Lower leg skin (tissue), 4 donors: Measurements from ENCODE around the gene RNF157. TPM values are rescaled to one million over a fixed set of nuclear protein-coding genes. Genes with fewer than 3 reads are reported as not detected.

ENCODE experiments used
- DNase-seq, 2 donors: peaks; one replicate each; pipeline ENCODE4 v3.0.0-alpha.2; 2019; ENCODE audit warnings: low spot score in 2 of 2
- H3K4me3 ChIP-seq: fragments of 200-600 bp; sonication (generic); 2 replicates; pipeline ENCODE4 v1.5.1; 2017; ENCODE audit warnings: mild to moderate bottlenecking, low read depth; ENCODE audit not compliant: poor library complexity, severe bottlenecking
- CTCF ChIP-seq, 3 donors: fragments of 450-650 bp; IDR thresholded peaks; one replicate each; pipeline ENCODE4 v1.5.1; 2016; ENCODE audit warnings: antibody characterized with exemption in 3 of 3, mild to moderate bottlenecking in 3 of 3, moderate library complexity in 2 of 3
- POLR2A ChIP-seq, 2 donors: fragments of 450-650 bp; IDR thresholded peaks; one replicate each; pipeline ENCODE4 v1.6.1; 2016 to 2017; ENCODE audit warnings: antibody characterized with exemption in 2 of 2, mild to moderate bottlenecking in 1 of 2, moderate library complexity in 1 of 2
- WGBS, 2 donors: methylation state at CpG; one replicate each; pipeline ENCODE4 v1.1.5; 2018; 5-methylcytosine and 5-hydroxymethylcytosine counted together
- intact Hi-C: fragments of 100-400 bp; cut with DNase I; formaldehyde crosslinking; loops from one replicate; pipeline ENCODE4 v1.15.0; 2023; ENCODE audit warnings: low total_unique reads
- total RNA-seq, 4 donors: library from RNA; depleted of rRNA; stranded (reverse); fragments of >200 nt; gene quantifications; one replicate each; pipeline ENCODE4 v1.1.0, GENCODE V29; 2016

The RNF157 gene
- total RNA-seq, 4 donors from 2014 or later = 0.83 to 2.4 (median 1.4) TPM

- TF ChIP-seq POLR2A (IDR thresholded peaks at IDR 0.05) (no peak), CTCF (IDR thresholded peaks at IDR 0.05) (no peak)
- WGBS, 2 donors = 83 to 88% methylated on average over 4 to 5 of the region's 7 CpGs
- intact Hi-C loops = no loop called here
- H3K4me3 ChIP-seq = no peak overlapping the region
- DNase-seq = no peak
These were observed 103.3 kb downstream of the RNF157 start for GRCh38 chr17:76137001-76137350.

GRCh38 chr17:76136276-76137000 lies 103.9 kb downstream of the RNF157 start:
- TF ChIP-seq POLR2A (IDR thresholded peaks at IDR 0.05) = no peak
- no peak for TF ChIP-seq CTCF (IDR thresholded peaks at IDR 0.05)

GRCh38 chr17:76135810-76136188 lies 104.5 kb downstream of the RNF157 start:
- 72 to 84% methylated on average over 8 of the region's 8 CpGs for WGBS, 2 donors
- DNase-seq = no peak

More at GRCh38 chr17:76136276-76137000, 103.9 kb downstream of the RNF157 start:
- H3K4me3 ChIP-seq = no peak overlapping the region
- DNase-seq = no peak
- WGBS, 2 donors = 54 to 57% methylated on average over 16 of the region's 16 CpGs
- intact Hi-C loops = no loop called here

GRCh38 chr17:76134911-76135809 lies 105.1 kb downstream of the RNF157 start:
- H3K4me3 ChIP-seq = no peak overlapping the region
- TF ChIP-seq POLR2A (IDR thresholded peaks at IDR 0.05) = no peak
- TF ChIP-seq CTCF (IDR thresholded peaks at IDR 0.05) = no peak
- intact Hi-C loops = no loop called here
- no peak for DNase-seq
- WGBS, 2 donors = 53 to 56% methylated on average over 22 of the region's 22 CpGs

More at GRCh38 chr17:76135810-76136188, 104.5 kb downstream of the RNF157 start:
- H3K4me3 ChIP-seq = no peak overlapping the region
- intact Hi-C loops = no loop called here
- TF ChIP-seq CTCF (IDR thresholded peaks at IDR 0.05) (no peak), POLR2A (IDR thresholded peaks at IDR 0.05) (no peak)

GRCh38 chr17:76132574-76133338 lies 107.5 kb downstream of the RNF157 start:
- 36 to 44% methylated on average over 12 to 13 of the region's 21 CpGs for WGBS, 2 donors
- H3K4me3 ChIP-seq = no peak overlapping the region
- DNase-seq = no peak
- intact Hi-C loops = no loop called here
- TF ChIP-seq POLR2A (IDR thresholded peaks at IDR 0.05) (no peak), CTCF (IDR thresholded peaks at IDR 0.05) (no peak)
